Putamen (tissue), 1 donor: ENCODE results near the gene POLA2.
A peak's percentile ranks its signal among the peaks of the same experiment; 100 is the strongest.
"Not testable (repeated sequence)": the region's sequence is repeated elsewhere in the genome, so short reads cannot be mapped to it uniquely, and the experiment has no call there.

ENCODE experiments used
- DNase-seq: peaks from one replicate; pipeline ENCODE4 v3.0.0-alpha.2; 2016; ENCODE audit warnings: low spot score

POLA2 gene

DNA sequence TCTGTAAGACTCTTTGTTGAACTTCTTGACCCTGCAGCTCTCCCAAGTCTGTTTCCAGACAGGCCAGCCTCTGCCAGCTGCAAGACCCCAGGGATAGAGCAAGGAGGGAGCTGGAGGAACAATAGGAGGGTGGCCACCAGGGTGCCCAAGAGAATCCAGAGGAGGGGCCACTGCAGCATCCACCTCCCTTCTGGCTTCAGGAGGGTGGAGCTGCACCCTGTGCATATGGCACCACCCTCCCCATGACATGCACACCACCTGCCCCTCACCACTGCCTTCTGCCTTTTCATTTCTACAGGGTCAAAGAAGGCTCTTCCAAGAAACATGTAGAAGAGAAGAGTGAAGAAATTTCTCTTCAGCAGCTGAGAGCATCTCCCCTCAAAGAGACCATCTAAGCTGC lies 20.1 kb upstream of the POLA2 start:
- DNase-seq, result no peak

DNA sequence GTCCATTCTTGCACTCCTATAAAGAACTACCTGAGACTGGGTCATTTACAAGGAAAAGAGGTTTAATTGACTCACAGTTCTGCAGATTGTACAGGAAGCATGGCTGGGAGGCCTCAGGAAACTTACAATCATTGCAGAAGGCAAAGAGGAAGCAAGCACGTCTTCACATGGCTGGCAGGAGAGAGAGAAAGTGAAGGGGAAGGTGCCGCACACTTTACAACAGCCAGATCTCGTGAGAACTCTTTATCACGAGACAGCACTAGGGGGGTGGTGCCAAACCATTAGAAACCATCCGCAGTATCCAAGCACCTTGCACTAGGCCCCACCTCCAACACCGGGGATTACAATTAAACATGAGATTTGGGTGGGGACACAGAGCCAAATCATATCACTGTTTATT lies 19.4 kb upstream of the POLA2 start:
- no peak for DNase-seq

DNA sequence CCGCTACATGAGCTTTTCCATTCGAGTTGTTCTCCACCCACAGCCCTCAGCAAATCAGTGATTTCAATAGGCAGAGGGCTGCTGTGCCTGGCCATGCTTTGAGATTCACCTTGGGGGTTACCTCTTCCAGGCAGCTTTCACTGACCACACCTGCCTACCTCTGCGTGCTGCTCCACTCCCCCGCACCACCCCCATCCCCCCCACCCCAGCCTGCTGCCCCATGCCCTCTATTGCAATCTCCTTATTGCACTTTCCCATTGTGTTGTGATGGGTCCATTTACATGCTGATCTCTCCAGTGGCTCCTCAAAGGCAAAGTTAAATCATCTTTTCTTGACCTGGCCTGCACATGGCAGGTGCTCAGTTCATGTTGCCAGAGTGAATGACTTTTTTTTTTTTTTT lies 18.0 kb upstream of the POLA2 start:
- DNase-seq, result no peak

DNA sequence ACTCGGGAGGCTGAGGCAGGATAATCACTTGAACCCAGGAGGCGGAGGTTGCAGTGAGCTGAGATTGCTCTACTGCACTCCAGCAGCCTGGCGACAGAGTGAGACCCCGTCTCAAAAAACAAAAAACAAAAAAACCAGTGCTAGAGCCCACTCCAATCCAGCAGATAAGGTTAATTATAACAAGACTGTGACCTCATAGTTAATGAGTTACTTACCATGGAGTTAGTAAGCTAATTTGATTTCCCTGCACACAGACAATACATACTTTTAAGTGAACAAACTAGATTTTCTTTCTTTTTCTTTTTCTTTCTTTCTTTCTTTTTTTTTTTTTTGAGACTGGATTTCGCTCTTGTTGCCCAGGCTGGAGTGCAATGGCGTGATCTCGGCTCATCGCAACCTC lies 16.7 kb upstream of the POLA2 start:
- DNase-seq, result not testable (repeated sequence)

DNA sequence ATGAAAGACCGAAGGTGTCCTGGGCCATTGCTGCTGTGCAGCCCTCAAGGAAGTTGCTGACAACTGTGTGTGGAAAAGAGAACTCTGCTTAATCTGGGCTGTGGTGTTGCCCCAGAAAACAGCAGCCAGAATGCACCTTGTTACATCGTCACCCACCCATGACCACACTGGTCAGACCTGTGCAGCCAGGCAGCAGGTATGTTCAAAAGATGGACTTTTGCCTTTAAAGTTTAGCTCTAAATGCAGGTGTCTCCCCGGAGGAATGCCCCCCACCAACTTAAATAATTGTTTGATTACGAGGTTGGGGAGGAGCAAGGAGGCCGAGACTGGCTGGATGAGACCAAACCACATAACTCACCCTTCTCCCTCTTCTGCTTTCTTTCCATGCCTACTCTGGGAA lies 15.3 kb upstream of the POLA2 start:
- no peak for DNase-seq

DNA sequence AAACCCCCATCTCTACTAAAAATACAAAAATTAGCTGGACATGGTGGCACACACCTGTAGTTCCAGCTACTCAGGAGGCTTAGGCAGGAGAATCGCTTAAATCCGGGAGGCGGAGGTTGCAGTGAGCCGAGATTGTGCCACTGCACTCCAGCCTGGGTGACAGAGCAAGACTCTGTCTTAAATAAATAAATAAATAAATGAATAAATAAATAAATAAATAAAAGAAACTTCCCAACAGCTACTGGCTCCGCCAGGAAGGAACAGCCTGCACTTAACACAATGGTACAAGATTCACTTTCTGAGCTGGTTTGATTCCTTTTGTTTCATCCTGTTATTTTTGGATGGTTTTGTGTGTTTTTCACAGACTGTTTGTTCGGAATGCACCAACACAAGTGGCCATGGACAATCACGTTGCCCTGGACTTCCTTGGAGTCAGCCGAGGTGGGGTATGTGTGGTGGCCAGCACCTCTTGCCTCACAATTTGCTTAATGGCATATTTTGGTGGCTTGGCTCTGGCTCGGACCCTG lies 13.5 kb upstream of the POLA2 start:
- not testable (repeated sequence) for DNase-seq

DNA sequence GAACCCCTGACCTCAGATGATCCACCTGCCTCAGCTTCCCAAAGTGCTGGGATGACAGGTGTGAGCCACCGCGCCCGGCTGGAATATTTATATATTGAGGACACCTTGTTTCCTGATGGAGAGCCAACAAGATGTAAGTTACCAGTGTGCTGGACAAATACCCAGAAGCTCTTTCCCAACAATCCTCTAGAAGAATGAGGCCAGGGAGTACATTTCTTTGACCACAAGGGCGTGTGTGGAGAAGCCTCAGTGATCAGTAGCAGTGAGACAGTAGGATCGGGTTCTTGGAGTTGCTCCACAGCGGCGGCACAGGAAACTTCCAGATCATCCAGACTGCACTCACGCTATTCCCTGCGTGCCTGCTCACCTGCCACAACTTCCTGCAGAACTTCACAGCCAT lies 10.3 kb upstream of the POLA2 start:
- DNase-seq, result no peak

DNA sequence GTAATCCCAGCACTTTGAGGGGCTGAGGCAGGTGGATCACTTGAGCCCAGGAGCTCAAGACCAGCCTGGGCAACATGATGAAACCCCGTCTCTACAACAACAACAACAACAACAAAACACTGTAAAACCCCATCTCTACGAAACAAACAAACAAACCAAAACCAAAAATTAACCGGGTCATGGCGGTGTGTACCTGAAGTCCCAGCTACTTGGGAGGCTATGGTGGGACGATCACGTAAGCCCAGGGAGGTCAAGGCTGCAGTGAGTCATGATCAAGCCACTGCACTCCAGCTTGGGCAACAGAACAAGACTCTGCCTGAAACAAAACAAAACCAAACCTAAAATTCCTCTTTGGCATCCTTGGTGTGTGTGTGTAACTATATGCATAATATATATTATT lies 7.0 kb upstream of the POLA2 start:
- no peak for DNase-seq

DNA sequence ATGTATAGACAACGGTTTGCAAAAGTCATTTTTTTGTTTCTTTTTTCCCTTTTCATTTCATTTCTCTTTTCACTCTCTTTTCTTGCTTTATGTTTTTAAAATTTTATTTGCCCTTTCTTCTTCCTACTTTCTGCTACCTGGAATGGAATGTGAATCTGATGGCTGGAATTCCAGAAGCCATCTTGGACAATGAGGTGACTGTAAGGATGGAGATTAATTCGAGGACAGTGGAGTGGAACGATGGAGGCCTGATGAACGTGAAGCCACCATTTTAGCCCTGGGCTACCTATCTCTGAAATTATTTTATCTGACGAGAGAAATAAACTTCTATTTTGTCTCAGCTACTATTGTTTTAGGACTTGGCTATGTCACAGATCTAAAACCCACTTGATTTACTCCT lies 2.8 kb upstream of the POLA2 start:
- DNase-seq, result no peak

DNA sequence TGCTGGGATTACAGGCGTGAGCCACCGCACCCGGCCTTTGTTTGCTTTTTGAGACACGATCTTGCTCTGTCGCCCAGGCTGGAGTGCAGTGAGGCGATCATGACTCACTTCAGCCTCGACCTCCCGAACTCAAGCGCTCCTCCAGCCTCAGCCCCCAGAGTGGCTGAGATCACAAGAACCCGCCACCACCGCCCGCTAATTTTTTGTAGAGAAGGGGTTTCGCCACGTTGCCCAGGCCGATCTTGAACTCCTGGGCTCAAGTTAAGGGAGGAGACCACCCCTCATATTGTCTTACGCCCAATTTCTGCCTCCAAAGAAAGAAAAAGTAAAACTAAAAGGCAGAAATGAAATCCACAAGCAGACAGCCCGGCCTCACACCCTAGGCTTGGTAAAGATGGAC lies 1.5 kb upstream of the POLA2 start:
- no peak for DNase-seq

DNA sequence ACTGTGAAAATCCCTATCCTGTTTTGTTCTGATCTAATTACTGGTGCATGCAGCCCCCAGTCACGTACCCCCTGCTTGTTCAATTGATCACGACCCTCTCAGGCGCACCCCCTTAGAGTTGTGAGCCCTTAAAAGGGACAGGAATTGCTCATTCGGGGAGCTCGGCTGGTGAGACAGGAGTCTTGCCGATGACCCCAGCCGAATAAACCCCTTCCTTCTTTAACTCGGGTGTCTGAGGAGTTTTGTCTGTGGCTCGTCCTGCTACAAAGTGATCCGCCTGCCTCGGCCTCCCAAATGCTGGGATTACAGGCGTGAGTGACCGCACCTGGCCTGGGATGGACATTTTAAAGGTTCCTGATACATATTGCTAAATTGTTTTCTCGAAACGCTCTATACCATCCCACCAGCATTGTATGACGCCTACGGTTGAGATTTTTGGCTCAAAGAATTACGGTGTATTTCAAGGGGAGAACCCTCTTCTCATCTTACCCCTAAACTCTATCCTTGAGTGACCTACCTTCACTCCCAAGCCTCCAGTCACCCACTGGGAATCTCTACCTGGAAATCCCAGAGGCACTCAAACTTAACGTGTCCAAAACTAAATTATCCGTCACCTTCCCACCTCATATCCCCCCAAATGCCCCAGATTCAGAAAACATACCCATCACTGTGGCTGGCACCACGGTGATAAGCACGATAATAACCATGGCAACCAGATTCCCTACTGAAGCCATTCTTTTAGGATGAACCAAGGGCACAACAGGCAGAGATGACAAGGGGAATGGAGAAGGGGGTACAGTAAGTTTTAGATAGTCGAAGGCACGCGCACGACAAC lies 789 bp upstream of the POLA2 start:
- no peak for DNase-seq

DNA sequence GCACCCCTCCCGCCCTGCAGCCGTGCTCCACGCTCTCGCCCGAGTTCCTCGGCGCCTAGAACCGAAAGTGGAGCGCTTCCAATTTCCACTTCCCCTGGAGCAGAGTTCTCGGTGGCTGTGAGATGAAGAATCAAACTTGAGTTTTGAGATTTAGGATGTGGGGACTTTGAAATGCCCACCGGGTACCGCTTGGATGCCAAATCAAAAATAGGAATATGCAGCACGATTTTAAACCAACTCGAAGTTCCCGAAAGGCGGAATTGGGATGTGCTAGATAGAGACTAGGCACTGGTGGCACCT lies 569 bp downstream of the POLA2 start:
- DNase-seq, result no peak

DNA sequence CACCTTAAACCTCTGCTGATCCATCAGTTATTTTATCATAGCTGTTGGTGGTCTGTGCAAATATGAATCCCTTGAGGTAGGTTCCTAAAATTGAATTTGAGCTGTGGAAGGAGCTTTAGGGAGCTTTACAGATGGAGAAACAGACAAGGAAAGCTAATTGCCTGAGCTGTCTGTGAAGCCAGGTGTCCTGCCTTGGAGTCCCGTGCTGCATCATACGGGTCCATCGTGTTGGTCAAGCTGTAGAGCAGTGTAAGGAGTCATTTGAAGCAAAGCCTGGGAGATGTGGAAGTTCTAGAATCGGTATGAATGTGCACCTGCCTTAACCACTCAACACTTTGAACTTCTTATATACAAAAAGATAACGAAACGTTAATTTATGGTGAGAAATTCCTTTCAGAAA lies 1.0 kb downstream of the POLA2 start:
- DNase-seq, result no peak

DNA sequence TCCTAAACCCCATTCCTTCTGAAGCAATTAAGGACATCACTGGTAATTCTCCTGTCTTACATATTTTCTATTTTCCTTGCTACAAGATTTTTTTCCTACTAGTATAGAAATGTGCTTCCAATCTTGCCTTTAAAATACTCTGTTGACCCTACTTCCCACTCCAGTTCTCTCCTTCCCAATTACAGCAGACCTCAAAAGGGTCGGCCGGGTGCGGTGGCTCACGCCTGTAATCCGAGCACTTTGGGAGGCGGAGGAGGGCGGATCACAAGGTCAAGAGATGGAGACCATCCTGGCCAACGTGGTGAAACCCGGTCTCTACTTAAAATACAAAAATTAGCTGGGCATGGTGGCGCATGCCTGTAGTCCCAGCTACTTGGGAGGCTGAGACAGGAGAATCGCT lies 3.0 kb downstream of the POLA2 start:
- DNase-seq, result not testable (repeated sequence)

DNA sequence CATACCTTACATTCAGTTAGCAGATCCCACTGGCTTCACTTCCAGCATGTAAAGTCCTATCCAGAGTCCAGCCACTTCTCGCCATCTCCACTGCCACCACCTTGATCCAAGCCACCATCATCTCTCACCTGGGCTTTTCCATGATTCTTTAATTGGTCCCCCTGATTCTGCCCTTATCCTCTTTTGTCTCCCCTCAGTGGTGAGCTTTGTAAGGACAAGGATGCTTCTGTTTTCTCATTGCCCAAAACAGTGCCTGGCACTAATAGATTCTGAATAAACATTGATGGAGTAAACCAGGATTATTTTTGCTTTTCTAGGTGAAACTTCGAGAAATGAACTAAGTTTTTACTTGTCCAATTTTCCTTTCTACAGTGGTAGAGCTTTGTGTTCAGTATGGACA lies 4.4 kb downstream of the POLA2 start:
- DNase-seq, result no peak

DNA sequence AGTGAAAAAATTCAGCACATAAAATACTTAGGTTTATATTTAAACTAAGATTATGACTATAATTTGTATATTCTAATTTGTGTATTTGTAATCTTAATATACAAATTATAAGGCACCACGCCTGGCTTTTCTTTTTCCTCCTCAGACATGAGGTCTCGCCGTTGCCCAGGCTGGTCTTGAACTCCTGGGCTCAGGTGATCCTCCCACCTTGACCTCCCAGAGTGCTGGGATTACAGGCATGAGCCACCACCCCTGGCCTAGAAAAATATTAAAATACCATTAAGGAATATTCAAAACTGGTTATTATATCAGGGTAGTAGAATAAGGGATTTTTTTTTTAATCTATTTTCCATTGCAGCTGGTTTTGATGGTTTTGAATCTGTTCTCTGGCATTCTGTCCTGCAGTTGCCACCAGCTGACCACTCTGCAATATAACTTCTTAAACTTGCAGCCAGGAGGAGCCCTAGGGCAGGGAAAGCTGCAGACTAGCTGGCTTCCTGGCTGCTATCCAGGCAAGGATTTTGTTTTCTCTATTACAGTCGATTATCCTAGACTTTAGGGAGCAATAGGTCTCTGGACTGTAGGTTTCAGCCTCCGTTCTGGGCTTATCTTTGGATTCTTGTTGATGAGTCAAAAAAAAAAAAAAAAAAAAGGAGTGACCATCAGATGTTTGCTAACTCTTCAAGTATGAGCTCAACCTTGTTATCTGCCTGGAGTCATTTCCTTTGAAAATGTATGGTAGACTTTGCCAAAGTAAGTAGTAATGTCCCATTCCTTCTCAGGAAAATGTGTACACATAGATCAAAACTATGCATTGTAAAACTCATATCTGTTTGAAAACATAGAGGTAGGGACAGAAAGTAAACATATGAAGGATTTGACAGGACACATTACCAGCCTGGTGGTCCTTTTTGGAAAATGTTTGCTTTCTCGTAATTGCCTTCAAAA lies 13.2 kb downstream of the POLA2 start:
- peak; percentile 82 for DNase-seq

DNA sequence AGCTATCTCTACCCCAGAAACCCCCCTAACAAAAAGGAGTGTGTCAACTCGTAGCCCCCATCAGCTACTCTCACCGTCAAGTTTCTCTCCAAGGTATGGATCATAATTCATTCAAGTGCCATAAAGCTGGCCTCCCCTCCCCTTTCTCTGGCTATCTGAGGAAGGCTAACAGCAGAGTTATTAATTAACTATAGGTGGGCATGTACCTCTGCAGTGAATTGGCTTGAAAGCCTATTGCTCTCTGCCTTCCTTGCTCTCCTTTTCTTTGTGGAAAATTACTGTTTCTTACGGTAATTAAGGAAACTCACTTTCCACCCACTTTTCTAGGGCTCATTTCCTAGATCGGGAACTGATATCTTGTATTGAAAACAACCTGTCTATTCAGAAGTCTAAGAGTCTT lies 14.1 kb downstream of the POLA2 start:
- DNase-seq, result no peak

DNA sequence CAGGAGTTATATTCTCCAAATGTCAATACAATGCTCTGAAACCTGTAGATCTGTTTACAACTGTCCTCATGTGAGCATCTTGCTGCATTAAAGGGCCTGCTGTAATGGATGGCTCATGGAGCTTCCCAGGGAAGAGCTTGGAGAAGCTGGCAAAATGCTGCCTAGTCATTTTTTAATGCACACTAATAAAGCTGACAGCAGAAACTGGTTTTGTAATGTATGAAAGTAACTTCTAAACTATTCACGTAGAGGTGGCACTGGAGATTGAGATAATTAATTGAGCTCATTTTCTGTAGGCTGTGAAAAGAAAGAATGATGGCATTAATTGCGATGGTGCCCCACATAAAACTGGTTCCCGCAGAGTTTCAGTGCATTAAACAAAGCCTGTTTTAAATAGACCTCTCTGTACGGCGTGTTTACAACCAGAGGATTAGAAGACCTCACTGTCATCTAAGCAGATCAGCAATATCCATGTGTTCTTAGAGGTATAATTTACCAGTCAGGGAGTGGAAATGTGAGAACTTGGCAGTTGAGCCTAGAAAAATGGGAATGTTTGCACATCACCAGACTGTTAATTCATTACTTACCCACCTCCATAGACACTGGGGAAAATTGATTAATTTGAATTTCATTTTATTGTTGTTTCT lies 16.0 kb downstream of the POLA2 start:
- DNase-seq, result no peak

DNA sequence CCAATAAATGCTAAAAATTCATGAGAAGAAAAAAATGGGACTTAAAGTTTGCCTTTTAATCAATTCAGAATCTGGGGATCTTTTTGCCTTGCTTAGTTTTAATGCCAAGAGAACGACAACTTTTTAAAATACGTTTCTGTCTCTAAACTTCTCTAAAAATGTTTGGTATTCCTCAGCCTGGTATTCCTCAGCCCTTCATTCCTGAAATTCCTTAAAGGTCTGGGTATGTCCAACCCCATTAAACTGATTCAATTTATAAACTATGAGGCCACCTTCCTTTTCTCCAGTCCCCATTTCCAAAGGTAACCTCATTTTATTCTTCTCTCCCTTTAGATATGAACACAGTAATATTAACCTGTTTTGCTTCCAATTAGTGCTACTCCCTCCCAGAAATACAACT lies 16.6 kb downstream of the POLA2 start:
- DNase-seq, result no peak

DNA sequence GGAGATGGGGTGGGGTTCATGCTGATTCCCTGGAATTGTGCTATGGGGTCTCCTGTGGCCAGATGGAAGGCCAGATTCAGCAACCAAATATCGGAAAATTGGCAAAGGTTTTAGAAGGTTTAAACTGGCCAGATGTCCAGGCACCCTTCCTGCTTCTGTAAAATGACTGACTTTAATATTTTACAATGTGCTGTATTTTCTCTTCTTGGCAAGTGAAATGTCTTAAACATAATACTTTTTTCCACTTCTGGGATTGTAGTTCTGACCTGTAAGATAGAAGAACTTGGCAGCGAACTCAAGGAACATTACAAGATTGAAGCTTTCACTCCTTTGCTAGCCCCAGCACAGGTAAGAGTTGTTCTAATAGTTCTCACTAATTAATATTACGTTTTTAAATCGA lies 17.5 kb downstream of the POLA2 start:
- DNase-seq, result no peak

DNA sequence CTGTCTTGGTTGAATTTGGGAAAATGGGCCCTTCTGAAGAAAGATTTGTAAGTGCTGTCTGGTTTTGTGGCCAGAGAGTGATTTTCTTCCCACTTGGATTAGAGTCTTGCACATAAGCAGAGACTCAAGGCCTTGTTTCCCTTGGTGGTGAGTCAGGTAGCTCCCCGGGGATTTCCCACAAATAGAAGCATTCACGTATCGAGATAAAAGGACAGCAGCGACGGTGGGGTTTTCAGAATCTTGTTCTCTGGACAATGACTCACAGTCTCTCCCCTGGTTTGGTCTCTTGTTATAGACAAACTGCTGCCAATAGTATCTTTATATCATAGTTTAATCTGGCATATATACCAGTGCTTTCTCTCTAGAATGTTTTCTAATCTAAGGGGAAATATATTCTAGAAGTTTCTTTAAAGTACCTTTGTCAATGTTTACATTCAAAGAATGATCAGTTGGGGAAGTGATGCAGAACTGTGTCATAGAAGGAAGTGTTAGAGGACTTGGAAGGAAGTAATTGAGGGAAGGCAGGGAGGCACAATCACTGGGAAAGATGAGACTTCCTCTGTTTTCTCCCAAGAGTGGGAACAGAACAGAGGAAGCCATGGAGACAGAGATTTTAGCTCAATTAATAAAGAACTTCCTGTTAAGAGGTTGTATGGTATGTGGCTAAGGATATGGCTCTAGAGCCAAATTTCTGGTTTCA lies 18.1 kb downstream of the POLA2 start:
- no peak for DNase-seq

DNA sequence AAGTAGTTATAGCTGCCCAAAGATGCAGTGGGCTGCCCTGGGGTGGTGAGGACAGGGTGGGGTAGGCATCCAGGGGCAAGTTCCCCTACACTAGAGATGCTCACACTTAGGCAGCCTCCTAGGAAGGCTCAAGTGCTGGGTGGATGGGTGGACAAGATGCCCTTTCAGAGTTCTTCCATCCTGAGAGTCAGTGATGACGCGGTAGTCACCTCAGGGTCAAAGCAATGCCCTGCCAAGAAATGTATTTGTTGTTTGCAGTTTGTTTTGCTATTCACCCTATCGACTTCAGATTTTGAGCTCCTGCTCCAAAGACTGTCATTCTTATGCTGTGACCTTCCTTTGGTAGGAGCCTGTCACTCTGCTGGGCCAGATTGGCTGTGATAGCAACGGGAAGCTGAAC lies 18.9 kb downstream of the POLA2 start:
- DNase-seq, result no peak
